ENCODE results near the gene ABHD2. TPM values are rescaled to one million over a fixed set of nuclear protein-coding genes. Genes with fewer than 3 reads are reported as not detected.
"Not testable (repeated sequence)": the region's sequence is repeated elsewhere in the genome, so short reads cannot be mapped to it uniquely, and the experiment has no call there.

Gene ABHD2
- total RNA-seq, 4 donors from 2014 or later: 29.7 to 48.1 (median 35.9) TPM

DNA sequence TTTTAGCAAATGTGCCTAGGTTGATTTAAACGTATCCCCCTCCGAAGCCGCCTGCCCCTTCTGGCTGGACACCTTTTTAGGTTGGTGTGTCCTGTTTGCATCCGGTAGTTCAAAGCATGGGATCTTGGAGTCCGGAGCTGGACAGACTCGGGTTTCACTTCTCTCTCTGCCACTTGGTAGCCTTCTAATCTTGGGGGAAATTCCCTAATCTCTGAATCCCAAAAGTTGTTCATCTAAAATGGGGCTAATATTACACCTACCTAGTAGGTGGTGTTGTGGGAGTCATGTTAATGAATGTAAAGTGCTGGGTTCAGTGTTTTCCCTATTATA is 156.3 kb downstream of the ABHD2 start:
- Histone ChIP-seq H3K9me3 (peaks cover 0 to 7% (median 0%) of the 10 kb centered on the region in 4 donors), H3K27me3 (no peaks in the 10 kb centered on the region), H3K27ac (peak overlapping the region in 1 of 4 donors; percentile 65), H3K4me3 (peak overlapping the region; percentile 41 to 84 (median 80)), H3K4me1 (peaks cover 0 to 16% (median 9%) of the 10 kb centered on the region in 4 donors), H3K36me3 (no peaks in the 10 kb centered on the region)
- no peak for DNase-seq (ENCODE audit: low spot score in 2 of 2)
- TF ChIP-seq, protein P1, sequence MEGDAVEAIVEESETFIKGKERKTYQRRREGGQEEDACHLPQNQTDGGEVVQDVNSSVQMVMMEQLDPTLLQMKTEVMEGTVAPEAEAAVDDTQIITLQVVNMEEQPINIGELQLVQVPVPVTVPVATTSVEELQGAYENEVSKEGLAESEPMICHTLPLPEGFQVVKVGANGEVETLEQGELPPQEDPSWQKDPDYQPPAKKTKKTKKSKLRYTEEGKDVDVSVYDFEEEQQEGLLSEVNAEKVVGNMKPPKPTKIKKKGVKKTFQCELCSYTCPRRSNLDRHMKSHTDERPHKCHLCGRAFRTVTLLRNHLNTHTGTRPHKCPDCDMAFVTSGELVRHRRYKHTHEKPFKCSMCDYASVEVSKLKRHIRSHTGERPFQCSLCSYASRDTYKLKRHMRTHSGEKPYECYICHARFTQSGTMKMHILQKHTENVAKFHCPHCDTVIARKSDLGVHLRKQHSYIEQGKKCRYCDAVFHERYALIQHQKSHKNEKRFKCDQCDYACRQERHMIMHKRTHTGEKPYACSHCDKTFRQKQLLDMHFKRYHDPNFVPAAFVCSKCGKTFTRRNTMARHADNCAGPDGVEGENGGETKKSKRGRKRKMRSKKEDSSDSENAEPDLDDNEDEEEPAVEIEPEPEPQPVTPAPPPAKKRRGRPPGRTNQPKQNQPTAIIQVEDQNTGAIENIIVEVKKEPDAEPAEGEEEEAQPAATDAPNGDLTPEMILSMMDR (IDR thresholded peaks at IDR 0.05): no peak
- TF ChIP-seq POLR2A (IDR thresholded peaks at IDR 0.05): no peak
- TF ChIP-seq EP300 (IDR thresholded peaks at IDR 0.05): no peak
- 2 to 4% methylated on average over 5 to 6 of the region's 6 CpGs for WGBS, 2 donors

DNA sequence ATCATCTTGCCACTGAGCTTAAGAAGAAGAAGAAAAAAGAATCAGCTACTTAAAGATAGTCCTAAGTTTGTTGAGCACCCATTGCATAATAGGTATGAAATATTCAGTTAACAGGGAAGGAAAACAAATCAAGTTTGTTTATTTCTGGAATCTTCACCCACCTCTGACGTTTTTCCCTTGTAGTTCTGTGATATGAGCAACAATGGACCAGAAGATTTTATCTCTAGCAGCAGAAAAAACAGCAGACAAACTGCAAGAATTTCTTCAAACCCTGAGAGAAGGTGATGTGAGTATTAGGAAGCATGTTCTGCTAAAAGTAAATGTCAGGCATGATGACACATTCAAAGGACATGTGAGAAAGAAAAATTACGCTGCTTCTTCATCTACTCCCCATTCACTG is 159.2 kb downstream of the ABHD2 start:
- 85 to 90% methylated on average over 2 of the region's 2 CpGs for WGBS, 2 donors
- no peak overlapping the region for H3K4me3 ChIP-seq
- TF ChIP-seq, protein P1 (IDR thresholded peaks at IDR 0.05): no peak
- no peak for TF ChIP-seq EP300 (IDR thresholded peaks at IDR 0.05)
- no peak for TF ChIP-seq POLR2A (IDR thresholded peaks at IDR 0.05)
- no peaks in the 10 kb centered on the region for H3K27me3 ChIP-seq
- no peak for DNase-seq (ENCODE audit: low spot score in 2 of 2)
- no peaks in the 10 kb centered on the region for H3K9me3 ChIP-seq
- H3K27ac ChIP-seq: no peak overlapping the region
- no peaks in the 10 kb centered on the region for H3K36me3 ChIP-seq
- peaks cover 0 to 16% (median 9%) of the 10 kb centered on the region in 4 donors for H3K4me1 ChIP-seq

DNA sequence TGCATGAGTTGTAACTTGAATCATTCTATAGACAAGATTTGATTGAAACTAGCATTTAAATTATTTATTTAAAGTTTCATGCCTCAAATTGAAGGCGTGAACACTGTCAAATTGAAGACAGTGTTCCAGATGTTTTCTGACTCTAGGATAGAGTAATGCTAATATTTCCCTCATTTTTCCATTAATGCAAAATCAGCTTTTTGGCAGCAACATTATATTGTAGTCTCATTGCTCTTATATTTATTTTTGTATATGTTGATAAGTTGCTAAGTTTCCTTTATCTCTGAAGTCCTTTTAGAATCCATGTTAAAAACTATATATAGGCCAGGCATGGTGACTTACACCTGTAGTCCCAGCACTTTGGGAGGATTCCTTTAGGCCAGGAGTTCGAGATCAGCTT is 160.3 kb downstream of the ABHD2 start:
- no peak for DNase-seq (ENCODE audit: low spot score in 2 of 2)
- Histone ChIP-seq H3K36me3 (no peaks in the 10 kb centered on the region), H3K27ac (no peak overlapping the region), H3K4me3 (no peak overlapping the region), H3K27me3 (no peaks in the 10 kb centered on the region), H3K4me1 (peaks cover 0 to 9% (median 9%) of the 10 kb centered on the region in 4 donors), H3K9me3 (no peaks in the 10 kb centered on the region)
- TF ChIP-seq, protein P1 (IDR thresholded peaks at IDR 0.05): no peak
- TF ChIP-seq POLR2A (IDR thresholded peaks at IDR 0.05) (no peak), EP300 (IDR thresholded peaks at IDR 0.05) (no peak)
- WGBS, 2 donors: 96 to 97% methylated on average over 2 of the region's 2 CpGs

DNA sequence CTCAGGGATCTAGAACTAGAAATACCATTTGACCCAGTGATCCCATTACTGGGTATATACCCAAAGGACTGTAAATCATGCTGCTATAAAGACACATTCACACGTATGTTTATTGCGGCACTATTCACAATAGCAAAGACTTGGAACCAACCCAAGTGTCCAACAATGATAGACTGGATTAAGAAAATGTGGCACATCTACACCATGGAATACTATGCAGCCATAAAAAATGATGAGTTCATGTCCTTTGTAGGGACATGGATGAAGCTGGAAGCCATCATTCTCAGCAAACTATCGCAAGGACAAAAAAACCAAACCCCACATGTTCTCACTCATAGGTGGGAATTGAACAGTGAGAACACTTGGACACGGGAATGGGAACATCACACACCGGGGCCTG is 161.9 kb downstream of the ABHD2 start:
- not testable (repeated sequence) for H3K27me3 ChIP-seq; DNase-seq (ENCODE audit: low spot score in 2 of 2); H3K9me3 ChIP-seq; H3K4me3 ChIP-seq; H3K4me1 ChIP-seq; H3K27ac ChIP-seq; H3K36me3 ChIP-seq
- WGBS, 2 donors: 95 to 97% methylated on average over 5 of the region's 5 CpGs

Small RNAs within 50 kb of the gene (small RNA-seq; reads per million reads assigned to genes)
- gene RNU7-195P: not detected

Other genes with a start within 250 kb of the ABHD2 start
- gene HAPLN3, start 192.9 kb upstream of the ABHD2 start, total RNA-seq: 10 to 100 TPM in 3 of 4 donors, 1 to 10 TPM in 1; 4.4 to 27.3 (median 16.2) TPM
- gene MFGE8, start 175.1 kb upstream of the ABHD2 start, total RNA-seq: 100 to 1,000 TPM; 349 to 553 (median 488) TPM
- not detected for gene RLBP1, start 133.1 kb downstream of the ABHD2 start, total RNA-seq
- 1 to 10 TPM; 2.7 to 8.7 (median 5.1) TPM for gene FANCI, start 155.5 kb downstream of the ABHD2 start, total RNA-seq
- 100 to 1,000 TPM in 2 of 4 donors, 10 to 100 TPM in 2; 76.9 to 113 (median 103) TPM for gene POLG, start 246.4 kb downstream of the ABHD2 start, total RNA-seq

Data from tibial nerve (tissue), 4 donors.